ENCODE measurements around the gene CKAP5.

GRCh38 chr11:46694607-46695006 lies 151.5 kb downstream of the CKAP5 start:
- TF ChIP-seq, protein P1, sequence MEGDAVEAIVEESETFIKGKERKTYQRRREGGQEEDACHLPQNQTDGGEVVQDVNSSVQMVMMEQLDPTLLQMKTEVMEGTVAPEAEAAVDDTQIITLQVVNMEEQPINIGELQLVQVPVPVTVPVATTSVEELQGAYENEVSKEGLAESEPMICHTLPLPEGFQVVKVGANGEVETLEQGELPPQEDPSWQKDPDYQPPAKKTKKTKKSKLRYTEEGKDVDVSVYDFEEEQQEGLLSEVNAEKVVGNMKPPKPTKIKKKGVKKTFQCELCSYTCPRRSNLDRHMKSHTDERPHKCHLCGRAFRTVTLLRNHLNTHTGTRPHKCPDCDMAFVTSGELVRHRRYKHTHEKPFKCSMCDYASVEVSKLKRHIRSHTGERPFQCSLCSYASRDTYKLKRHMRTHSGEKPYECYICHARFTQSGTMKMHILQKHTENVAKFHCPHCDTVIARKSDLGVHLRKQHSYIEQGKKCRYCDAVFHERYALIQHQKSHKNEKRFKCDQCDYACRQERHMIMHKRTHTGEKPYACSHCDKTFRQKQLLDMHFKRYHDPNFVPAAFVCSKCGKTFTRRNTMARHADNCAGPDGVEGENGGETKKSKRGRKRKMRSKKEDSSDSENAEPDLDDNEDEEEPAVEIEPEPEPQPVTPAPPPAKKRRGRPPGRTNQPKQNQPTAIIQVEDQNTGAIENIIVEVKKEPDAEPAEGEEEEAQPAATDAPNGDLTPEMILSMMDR (IDR thresholded peaks at IDR 0.05): no peak
- TF ChIP-seq POLR2AphosphoS5 (IDR thresholded peaks at IDR 0.05): no peak
- no peak for TF ChIP-seq POLR2A (IDR thresholded peaks at IDR 0.05)
- no peak for TF ChIP-seq EP300 (IDR thresholded peaks at IDR 0.05)

All from suprapubic skin (tissue), 4 donors.